WTC11 (cell line): ENCODE measurements around the gene TNS4.

Source experiments
- CREB1 ChIP-seq: sonication (generic); formaldehyde crosslinking; IDR thresholded peaks from 2 replicates; pipeline ENCODE4 v1.8.0; 2023; ENCODE audit warnings: mild to moderate bottlenecking, missing genetic modification reagents
- CTCF ChIP-seq: fragments of 200-600 bp; IDR thresholded peaks from 2 replicates; pipeline ENCODE4 v1.8.0; 2022; ENCODE audit warnings: antibody characterized with exemption
- FOXJ3 ChIP-seq: sonication (generic); formaldehyde crosslinking; IDR thresholded peaks from 2 replicates; pipeline ENCODE4 v1.9.0; 2021; ENCODE audit warnings: missing genetic modification reagents, mild to moderate bottlenecking, borderline replicate concordance
- JUN ChIP-seq: sonication (generic); formaldehyde crosslinking; IDR thresholded peaks from 2 replicates; pipeline ENCODE4 v1.8.0; 2023; ENCODE audit warnings: mild to moderate bottlenecking, missing genetic modification reagents
- MAX ChIP-seq: sonication (generic); formaldehyde crosslinking; IDR thresholded peaks from 2 replicates; pipeline ENCODE4 v1.8.0; 2022; ENCODE audit warnings: mild to moderate bottlenecking, missing genetic modification reagents
- NR3C1 ChIP-seq: sonication (generic); formaldehyde crosslinking; conservative IDR thresholded peaks from 2 replicates; pipeline ENCODE4 v1.8.1; 2023; ENCODE audit warnings: low read depth, mild to moderate bottlenecking, missing genetic modification reagents
- OVOL2 ChIP-seq: fragments of 250-450 bp; sonication (Bioruptor Pico); IDR thresholded peaks from 2 replicates; pipeline ENCODE4 v1.9.0; 2021; ENCODE audit warnings: mild to moderate bottlenecking, borderline replicate concordance
- TCF7 ChIP-seq: sonication (generic); formaldehyde crosslinking; IDR thresholded peaks from 2 replicates; pipeline ENCODE4 v1.8.0; 2022; ENCODE audit warnings: mild to moderate bottlenecking, low read depth, missing genetic modification reagents, moderate library complexity

- TF ChIP-seq CTCF (no peak), NR3C1 (CRISPR knock-in tag) (no peak), FOXJ3 (CRISPR knock-in tag) (no peak), OVOL2 (CRISPR knock-in tag) (no peak), JUN (no peak), TCF7 (CRISPR knock-in tag) (no peak), MAX (no peak), CREB1 (CRISPR knock-in tag) (no peak)
Measured at GRCh38 chr17:40526668-40527067, 25.2 kb upstream of the TNS4 start.
